Ascending aorta (tissue), 2 donors: ENCODE data around the gene BMAL2. TPM values are rescaled to one million over a fixed set of nuclear protein-coding genes. Genes with fewer than 3 reads are reported as not detected.

ENCODE experiments used
- DNase-seq, 2 donors: peaks; one replicate each; pipeline ENCODE4 v3.0.0-alpha.2; 2019; ENCODE audit warnings: low spot score in 2 of 2
- H3K27ac ChIP-seq, 2 donors: fragments of 200-600 bp; sonication (generic); one replicate each; pipeline ENCODE4 v1.5.1; 2016 to 2017; ENCODE audit warnings: mild to moderate bottlenecking in 1 of 2
- H3K27me3 ChIP-seq: fragments of 200-600 bp; sonication (generic); one replicate; pipeline ENCODE4 v1.5.1; 2017
- H3K36me3 ChIP-seq, 2 donors: fragments of 200-600 bp; sonication (generic); one replicate each; pipeline ENCODE4 v1.5.1; 2016
- H3K4me1 ChIP-seq, 2 donors: fragments of 200-600 bp; sonication (generic); one replicate each; pipeline ENCODE4 v1.5.1; 2016 to 2017; ENCODE audit warnings: mild to moderate bottlenecking in 1 of 2
- H3K4me3 ChIP-seq, 2 donors: fragments of 200-600 bp; sonication (generic); one replicate each; pipeline ENCODE4 v1.5.1; 2016 to 2017; ENCODE audit warnings: mild to moderate bottlenecking in 1 of 2
- H3K9me3 ChIP-seq, 2 donors: fragments of 200-600 bp; sonication (generic); one replicate each; pipeline ENCODE4 v1.5.1; 2016
- CTCF ChIP-seq, 3 experiments: fragments of 200-600 bp in 2 of 3; fragments of 450-650 bp in 1 of 3; sonication (generic) in 2 of 3; IDR thresholded peaks; one replicate each; pipeline ENCODE4 v1.5.1; 2016 to 2019; ENCODE audit warnings: antibody characterized with exemption in 3 of 3, mild to moderate bottlenecking in 1 of 3, moderate library complexity in 1 of 3
- intact Hi-C: fragments of 100-400 bp; cut with DNase I; formaldehyde crosslinking; loops from one replicate; pipeline ENCODE4 v1.15.1; 2023
- total RNA-seq: library from RNA; depleted of rRNA; stranded (reverse); fragments of >200 nt; gene quantifications from one replicate; pipeline ENCODE4 v1.1.0, GENCODE V29; 2016

Gene BMAL2
- total RNA-seq, 1 donor from 2014 or later = 5.6 TPM

- intact Hi-C loops = loop anchor here (10.0 kb wide), 1 partner anchor 189 kb away; the partner anchor contains the start of gene PPFIBP1
- peaks cover 0 to 10% of the 10 kb centered on the region in 2 donors for H3K4me1 ChIP-seq
- no peak overlapping the region for H3K27ac ChIP-seq
- no peak for DNase-seq
- TF ChIP-seq CTCF (IDR thresholded peaks at IDR 0.05) = no peak
- H3K36me3 ChIP-seq = no peaks in the 10 kb centered on the region
- H3K27me3 ChIP-seq = no peaks in the 10 kb centered on the region
- H3K9me3 ChIP-seq = no peaks in the 10 kb centered on the region
- no peak overlapping the region for H3K4me3 ChIP-seq
Measured at GRCh38 chr12:27336282-27336653, 3.6 kb downstream of the BMAL2 start.

GRCh38 chr12:27337376-27337775 is 4.7 kb downstream of the BMAL2 start:
- no peak for TF ChIP-seq CTCF (IDR thresholded peaks at IDR 0.05)
- no peak overlapping the region for H3K4me3 ChIP-seq
- no peaks in the 10 kb centered on the region for H3K27me3 ChIP-seq
- no peaks in the 10 kb centered on the region for H3K36me3 ChIP-seq
- intact Hi-C loops = loop anchor here (10.0 kb wide), 1 partner anchor 187 kb away; the partner anchor contains the start of gene PPFIBP1
- no peak for DNase-seq
- peaks cover 0 to 2% of the 10 kb centered on the region in 2 donors for H3K4me1 ChIP-seq
- no peaks in the 10 kb centered on the region for H3K9me3 ChIP-seq
- H3K27ac ChIP-seq = no peak overlapping the region

GRCh38 chr12:27338473-27338872 is 5.8 kb downstream of the BMAL2 start:
- Histone ChIP-seq H3K36me3 (no peaks in the 10 kb centered on the region), H3K27ac (no peak overlapping the region), H3K4me1 (no peaks in the 10 kb centered on the region), H3K27me3 (no peaks in the 10 kb centered on the region), H3K4me3 (no peak overlapping the region), H3K9me3 (no peaks in the 10 kb centered on the region)
- TF ChIP-seq CTCF (IDR thresholded peaks at IDR 0.05) = no peak
- DNase-seq = no peak
- intact Hi-C loops = loop anchor here (10.0 kb wide), 1 partner anchor 186 kb away; the partner anchor contains the start of gene PPFIBP1

- no peaks in the 10 kb centered on the region for H3K9me3 ChIP-seq
- intact Hi-C loops = no loop called here
- no peak for TF ChIP-seq CTCF (IDR thresholded peaks at IDR 0.05)
Measured at GRCh38 chr12:27340971-27341370, 8.3 kb downstream of the BMAL2 start.

GRCh38 chr12:27342536-27342935 is 9.9 kb downstream of the BMAL2 start:
- no peak for DNase-seq
- no peaks in the 10 kb centered on the region for H3K9me3 ChIP-seq
- intact Hi-C loops = no loop called here

More at GRCh38 chr12:27340971-27341370, 8.3 kb downstream of the BMAL2 start:
- no peak overlapping the region for H3K27ac ChIP-seq
- no peaks in the 10 kb centered on the region for H3K27me3 ChIP-seq
- no peak overlapping the region for H3K4me3 ChIP-seq
- H3K4me1 ChIP-seq = no peaks in the 10 kb centered on the region
- H3K36me3 ChIP-seq = no peaks in the 10 kb centered on the region
- no peak for DNase-seq

More at GRCh38 chr12:27342536-27342935, 9.9 kb downstream of the BMAL2 start:
- Histone ChIP-seq H3K27me3 (no peaks in the 10 kb centered on the region), H3K4me3 (no peak overlapping the region), H3K4me1 (no peaks in the 10 kb centered on the region), H3K27ac (no peak overlapping the region), H3K36me3 (no peaks in the 10 kb centered on the region)
- no peak for TF ChIP-seq CTCF (IDR thresholded peaks at IDR 0.05)
